ENCODE results near the gene PHGDH. TPM values are rescaled to one million over a fixed set of nuclear protein-coding genes. Genes with fewer than 3 reads are reported as not detected.

Gene PHGDH
- 10 to 100 TPM; 14.5 to 33.9 TPM for total RNA-seq
- long read RNA-seq, transcript PHGDH-208 (12 exons, 2,096 nt): major isoform, 6 of 7 reads
- long read RNA-seq, partial matches to known transcripts: 1 of 7 reads
- long read RNA-seq, other reads (novel, unspliced or antisense): 0 of 7 reads

GRCh38 chr1:119711804-119712341 lies at the start of gene PHGDH:
Gene PHGDH, plus strand, starts transcription at chr1:119711934. Its CDS starts 89 bp downstream, at chr1:119712023.
- intact Hi-C loops (cut with DNase I): no loop called here
- ATAC-seq (peak; percentile 78 to 91), DNase-seq (peak; percentile 76)

DNA sequence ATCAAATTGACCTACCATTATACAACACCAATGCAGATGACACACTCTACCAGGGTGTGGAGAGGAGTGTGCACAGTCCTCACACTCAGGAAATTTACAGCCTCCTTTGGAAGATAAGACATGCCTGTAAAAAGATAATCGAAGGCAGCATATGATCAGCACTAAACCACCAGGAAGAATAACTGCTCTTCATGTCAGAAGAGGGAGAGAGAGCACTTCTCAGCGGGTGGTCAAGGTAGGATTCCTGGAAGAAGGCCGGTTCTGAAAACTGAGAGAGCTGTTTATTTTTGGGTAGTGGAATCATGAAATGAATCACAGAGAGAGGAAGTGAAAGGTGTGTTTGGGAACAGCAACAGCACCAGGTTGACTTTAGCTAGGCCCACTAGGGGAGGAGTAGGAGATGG lies 49.7 kb upstream of the PHGDH start:
- intact Hi-C loops (cut with DNase I): loop anchor here (1.0 to 5.0 kb wide), 2 partner anchors 48 to 50 kb away; no protein-coding TSS in a partner anchor
- DNase-seq: no peak
- ATAC-seq: no peak

DNA sequence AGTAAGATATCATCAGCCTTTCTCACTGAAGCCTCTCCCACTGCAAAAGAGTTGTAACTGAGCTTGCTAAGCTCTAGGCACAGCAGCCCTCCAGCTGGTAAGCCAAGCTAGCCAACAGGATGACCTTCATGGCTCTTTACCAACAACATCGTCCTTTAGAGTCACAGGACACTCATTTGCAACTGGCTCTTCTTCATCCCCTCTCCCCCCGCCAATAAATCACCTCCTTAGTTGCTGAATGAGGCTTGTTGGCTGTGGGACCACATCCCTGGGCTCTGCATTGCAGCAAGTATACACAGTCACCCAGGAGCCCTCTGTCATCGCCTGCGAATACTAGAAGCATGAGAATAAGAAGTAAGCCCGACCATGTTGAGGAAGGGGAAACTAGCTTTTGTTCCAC lies 47.7 kb upstream of the PHGDH start:
- DNase-seq (no peak), ATAC-seq (no peak)
- intact Hi-C loops (cut with DNase I): loop anchor here in 1 of 2 donors (5.0 kb wide), 1 partner anchor 52 kb away; no protein-coding TSS in a partner anchor

DNA sequence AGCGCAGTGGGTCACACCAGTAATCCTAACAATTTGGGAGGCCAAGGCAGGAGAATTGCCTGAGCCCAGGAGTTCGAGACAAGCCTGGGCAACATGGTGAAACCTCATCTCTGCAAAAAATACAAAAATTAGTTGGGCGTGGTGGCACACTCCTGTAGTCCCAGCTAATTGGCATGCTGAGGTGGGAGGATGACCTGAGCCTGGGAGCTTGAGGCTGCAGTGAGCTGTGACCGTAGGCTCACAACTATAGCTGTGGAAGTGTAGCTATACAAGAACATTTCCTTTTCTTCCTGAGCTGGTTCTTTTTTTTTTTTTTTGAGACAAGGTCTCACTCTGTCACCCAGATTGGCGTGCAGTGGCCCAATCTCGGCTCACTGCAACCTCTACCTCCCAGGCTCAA lies 44.6 kb upstream of the PHGDH start:
- intact Hi-C loops (cut with DNase I): no loop called here
- ATAC-seq (no peak), DNase-seq (no peak)

- ATAC-seq: no peak
- intact Hi-C loops (cut with DNase I): loop anchor here in 1 of 2 donors (10.0 kb wide), 1 partner anchor 196 kb away; no protein-coding TSS in a partner anchor
- DNase-seq: no peak
Observed at GRCh38 chr1:119670898-119671297, 40.8 kb upstream of the PHGDH start.

- intact Hi-C loops (cut with DNase I): loop anchor here in 1 of 2 donors (10.0 kb wide), 1 partner anchor 199 kb away; no protein-coding TSS in a partner anchor
- DNase-seq: no peak
- no peak for ATAC-seq
Observed at GRCh38 chr1:119673171-119673940, 38.4 kb upstream of the PHGDH start.

GRCh38 chr1:119674111-119674526 lies 37.6 kb upstream of the PHGDH start:
- DNase-seq (no peak), ATAC-seq (peak in 1 of 2 donors; percentile 42)
- intact Hi-C loops (cut with DNase I): loop anchor here in 1 of 2 donors (10.0 kb wide), 1 partner anchor 199 kb away; no protein-coding TSS in a partner anchor

GRCh38 chr1:119674835-119675289 lies 36.9 kb upstream of the PHGDH start:
- DNase-seq (peak; percentile 51), ATAC-seq (peak in 1 of 2 donors; percentile 73)
- intact Hi-C loops (cut with DNase I): loop anchor here (5.0 to 10.0 kb wide), 2 partner anchors 63 to 200 kb away; no protein-coding TSS in a partner anchor

- intact Hi-C loops (cut with DNase I): loop anchor here (5.0 to 10.0 kb wide), 2 partner anchors 63 to 201 kb away; no protein-coding TSS in a partner anchor
- DNase-seq: peak; percentile 84
- ATAC-seq: peak; percentile 74 to 87
Observed at GRCh38 chr1:119675349-119676345, 36.1 kb upstream of the PHGDH start.

DNA sequence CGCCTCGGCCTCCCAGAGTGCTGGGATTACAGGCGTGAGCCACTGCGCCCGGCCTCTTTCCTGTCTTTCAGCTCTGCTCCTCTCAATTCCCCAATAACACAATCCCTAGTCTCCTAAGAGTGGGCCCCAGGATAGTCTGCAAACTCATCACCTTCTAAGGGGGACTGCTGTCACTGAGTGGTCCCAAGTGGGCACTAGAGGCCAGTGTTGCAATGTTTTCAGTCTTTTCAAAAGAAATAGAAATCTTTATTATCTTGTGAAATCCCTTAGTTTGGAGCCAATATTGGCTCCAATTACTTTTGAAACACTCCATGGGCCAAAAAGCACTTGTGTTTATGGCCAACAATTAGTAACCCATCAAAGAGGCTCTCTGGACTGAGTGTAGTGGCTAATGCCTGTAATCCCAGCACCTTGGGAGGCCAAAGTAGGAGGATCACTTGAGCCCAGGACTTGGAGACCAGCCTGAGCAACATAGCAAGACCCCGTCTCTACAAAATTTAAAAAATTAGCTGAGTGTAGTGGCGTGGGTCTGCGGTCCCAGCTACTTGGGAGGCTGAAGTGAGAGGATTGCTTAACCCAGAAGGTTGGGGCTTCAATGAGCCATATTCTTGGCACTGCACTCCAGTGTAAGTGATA lies 35.0 kb upstream of the PHGDH start:
- peak; percentile 22 to 73 for ATAC-seq
- DNase-seq: peak; percentile 36
- intact Hi-C loops (cut with DNase I): loop anchor here (5.0 to 10.0 kb wide), 2 partner anchors 64 to 202 kb away; no protein-coding TSS in a partner anchor

GRCh38 chr1:119679223-119679622 lies 32.5 kb upstream of the PHGDH start:
- intact Hi-C loops (cut with DNase I): loop anchor here (5.0 to 10.0 kb wide), 2 partner anchors 67 to 204 kb away; no protein-coding TSS in a partner anchor
- ATAC-seq (no peak), DNase-seq (no peak)

- DNase-seq: no peak
- intact Hi-C loops (cut with DNase I): no loop called here
- ATAC-seq: no peak
Observed at GRCh38 chr1:119680193-119680592, 31.5 kb upstream of the PHGDH start.

DNA sequence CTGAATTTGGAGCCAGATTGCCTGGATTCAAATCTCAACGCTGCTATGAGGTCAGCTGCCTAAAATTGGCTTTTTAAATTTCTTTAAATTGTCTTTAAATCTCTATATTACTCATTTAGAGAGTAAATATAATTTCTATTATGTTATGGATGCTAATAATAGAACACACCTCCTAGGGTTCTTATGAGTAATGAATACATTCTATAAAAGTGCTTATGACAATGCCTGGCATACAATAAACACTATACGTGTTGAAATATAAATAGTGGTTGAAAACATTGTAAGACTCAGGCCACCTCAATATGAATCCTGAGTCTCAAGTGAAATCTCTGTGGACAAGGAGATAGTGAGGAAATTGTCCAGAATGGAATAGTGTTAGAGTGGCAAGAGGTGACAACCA lies 31.0 kb upstream of the PHGDH start:
- DNase-seq: no peak
- ATAC-seq: no peak
- intact Hi-C loops (cut with DNase I): no loop called here

DNA sequence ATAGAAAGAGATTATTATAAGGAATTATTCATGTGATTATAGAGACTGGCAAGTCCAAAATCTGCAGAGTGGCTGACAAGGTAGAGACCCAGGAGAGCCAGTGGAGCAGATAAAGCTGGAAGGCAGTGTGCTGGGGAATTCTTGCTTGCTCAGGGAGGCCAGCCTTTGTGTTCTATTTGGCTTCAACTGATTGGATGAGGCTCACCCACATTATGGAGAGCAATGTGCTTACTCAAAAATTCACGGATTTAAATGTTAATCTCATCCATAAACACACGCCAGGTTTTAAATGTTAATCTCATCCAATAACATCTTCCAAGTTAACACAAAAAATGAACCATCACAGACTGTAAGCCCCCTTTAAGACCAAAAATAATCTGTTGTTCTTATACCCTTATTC lies 30.2 kb upstream of the PHGDH start:
- intact Hi-C loops (cut with DNase I): no loop called here
- no peak for DNase-seq
- ATAC-seq: no peak

GRCh38 chr1:119682141-119682540 lies 29.6 kb upstream of the PHGDH start:
- DNase-seq (no peak), ATAC-seq (no peak)
- intact Hi-C loops (cut with DNase I): no loop called here

DNA sequence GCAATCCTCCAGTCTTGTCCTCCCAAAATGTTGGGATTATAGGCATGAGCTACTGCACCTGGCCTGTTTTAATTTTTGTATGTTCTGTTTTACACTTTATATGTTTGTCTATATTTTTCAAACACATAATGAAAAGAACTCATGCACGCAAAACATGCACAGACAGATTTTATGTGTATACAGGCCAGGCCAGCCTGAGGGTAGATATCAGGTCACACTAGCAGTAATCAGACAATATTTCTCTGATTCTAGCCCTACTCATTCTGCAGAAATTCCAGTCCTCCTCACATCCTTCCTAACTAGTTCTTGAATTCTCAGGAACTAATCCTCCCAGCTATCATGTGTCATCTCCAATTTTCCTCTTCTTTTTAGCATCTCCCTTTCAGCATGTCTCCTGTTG lies 27.8 kb upstream of the PHGDH start:
- intact Hi-C loops (cut with DNase I): no loop called here
- ATAC-seq (no peak), DNase-seq (no peak)

DNA sequence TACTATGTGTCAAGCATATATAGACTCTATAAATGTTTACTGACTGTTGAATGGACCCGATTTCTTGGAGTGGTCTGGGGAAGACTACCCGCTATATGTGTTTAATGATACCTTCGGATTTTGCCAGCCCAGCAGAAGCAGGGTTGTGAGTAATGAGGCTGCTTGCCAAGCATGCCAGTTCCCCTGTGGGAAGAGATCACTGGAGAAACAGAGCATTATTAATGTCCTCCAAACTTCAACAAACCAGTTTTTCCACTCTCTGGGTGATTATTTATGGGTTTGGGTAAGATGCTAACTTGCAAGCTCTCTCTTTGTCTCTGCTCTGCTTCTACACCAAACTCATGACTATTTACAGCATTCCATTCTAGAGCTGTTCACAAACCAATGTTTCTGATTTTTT lies 25.1 kb upstream of the PHGDH start:
- peak in 1 of 2 donors; percentile 33 for ATAC-seq

DNA sequence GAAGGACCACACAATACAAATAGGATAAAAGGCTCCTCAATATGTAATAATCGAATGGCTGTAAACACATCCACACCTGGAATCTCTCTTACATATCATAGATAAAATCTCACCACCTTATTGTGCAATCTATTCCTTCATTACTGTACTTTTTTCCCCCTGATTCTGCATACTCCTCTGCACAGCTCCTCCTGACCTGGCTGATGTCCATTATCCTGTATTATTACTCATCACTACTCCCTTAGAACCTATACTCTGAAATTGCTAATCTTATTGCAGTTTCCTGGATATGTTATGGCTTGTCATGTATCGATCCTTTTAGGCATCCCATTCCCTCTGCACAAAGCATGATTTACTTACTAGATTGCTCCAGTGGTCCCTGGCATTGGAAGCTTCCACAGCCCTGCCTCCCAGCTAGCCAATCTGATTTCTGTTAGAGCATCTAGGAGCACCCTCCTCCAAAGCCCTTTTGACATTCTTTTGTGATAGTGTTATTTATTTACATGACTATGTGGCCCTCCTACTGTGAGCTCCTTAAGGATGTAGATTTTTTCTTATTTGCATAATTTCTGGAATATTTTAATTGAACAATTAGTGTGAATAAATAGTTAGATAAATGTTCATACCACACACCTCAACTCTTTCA lies 24.2 kb upstream of the PHGDH start:
- ATAC-seq (peak in 1 of 2 donors; percentile 58), DNase-seq (no peak)
- intact Hi-C loops (cut with DNase I): no loop called here

More for the DNA sequence above, 25.1 kb upstream of the PHGDH start:
- DNase-seq: no peak
- intact Hi-C loops (cut with DNase I): no loop called here

All from left cardiac atrium (tissue), 4 donors.